AG20443 (cell line): ENCODE data around the gene OR9Q1.
"Not testable (repeated sequence)": the region's sequence is repeated elsewhere in the genome, so short reads cannot be mapped to it uniquely, and the experiment has no call there.

ENCODE experiments used
- DNase-seq: peaks from one replicate; pipeline ENCODE4 v3.0.0; 2012; ENCODE audit warnings: low spot score, mixed read lengths

Gene OR9Q1

DNA sequence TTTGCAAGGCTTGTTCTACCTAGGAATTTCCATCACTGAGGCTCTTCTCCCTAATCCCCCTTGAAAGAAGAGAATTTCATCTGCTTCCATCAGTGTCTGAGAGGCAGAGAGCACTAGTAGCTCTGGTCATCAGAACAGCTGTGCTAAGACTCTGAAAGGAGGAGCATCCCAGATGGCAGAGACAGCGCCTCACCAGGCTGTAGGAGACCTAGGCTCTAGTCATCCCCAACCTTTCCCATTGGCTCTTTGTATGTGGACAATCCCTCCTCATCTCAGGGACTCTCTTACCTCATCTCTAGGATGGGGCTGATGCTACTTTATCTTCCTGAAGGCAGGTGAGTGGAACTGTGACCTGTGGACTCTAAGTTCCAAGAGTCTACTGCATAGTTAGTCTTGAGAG lies 110.5 kb downstream of the OR9Q1 start:
- no peak for DNase-seq

DNA sequence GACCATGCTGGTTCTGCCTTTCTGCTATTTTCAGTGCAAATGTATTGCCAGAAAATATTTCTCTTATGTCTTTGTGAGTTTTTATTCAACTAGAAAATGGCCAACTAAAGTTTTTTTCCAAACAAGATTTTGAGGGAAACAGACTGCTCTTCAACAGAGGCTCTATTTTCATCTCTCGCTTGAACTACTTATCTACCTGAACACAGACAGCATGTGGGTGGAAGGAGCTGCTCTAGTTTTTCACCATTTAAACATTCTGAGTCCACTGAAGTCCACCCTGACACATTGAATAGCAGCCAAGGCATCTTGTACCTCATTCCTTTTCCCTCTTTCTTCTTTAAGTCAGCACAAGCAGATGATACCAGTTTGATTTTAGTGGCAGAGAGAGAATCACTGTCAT lies 111.5 kb downstream of the OR9Q1 start:
- DNase-seq: no peak

DNA sequence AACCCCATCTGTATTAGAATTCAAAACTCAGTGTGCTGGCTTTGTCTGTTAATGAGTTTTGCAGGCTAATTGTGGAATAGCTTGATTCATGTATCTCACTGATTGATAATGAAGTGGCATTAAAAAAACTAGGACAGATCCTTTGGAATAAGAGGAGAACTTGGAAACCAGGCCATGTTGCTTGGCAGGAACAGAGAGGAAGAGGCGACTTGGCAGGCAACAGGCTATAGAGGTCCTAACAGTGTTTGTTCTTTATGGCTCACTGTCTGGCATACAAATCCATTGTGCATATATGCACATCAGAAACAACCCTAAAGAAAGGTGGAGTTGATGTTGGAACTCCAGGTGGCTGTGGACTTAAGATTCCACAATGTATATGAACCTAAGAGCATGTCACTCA lies 119.1 kb downstream of the OR9Q1 start:
- no peak for DNase-seq

DNA sequence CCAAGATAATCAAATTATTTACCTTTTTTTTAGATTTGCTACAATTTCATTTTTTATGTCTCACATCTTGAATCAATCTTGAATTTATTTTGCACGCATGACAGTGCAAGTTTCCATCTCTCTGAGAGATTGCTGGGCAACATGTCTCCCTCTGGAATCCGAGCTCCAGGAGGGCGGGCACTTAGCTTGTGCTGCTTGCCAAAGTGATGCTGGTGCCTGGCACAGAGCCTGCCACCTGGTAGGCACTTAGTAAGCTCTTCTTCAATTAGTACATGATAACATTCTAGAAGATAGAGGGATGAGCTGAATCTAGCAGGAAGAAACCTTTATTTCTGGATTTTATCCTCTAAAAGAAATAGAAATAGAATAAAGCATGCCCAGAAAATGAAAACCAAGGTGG lies 129.1 kb downstream of the OR9Q1 start:
- no peak for DNase-seq

DNA sequence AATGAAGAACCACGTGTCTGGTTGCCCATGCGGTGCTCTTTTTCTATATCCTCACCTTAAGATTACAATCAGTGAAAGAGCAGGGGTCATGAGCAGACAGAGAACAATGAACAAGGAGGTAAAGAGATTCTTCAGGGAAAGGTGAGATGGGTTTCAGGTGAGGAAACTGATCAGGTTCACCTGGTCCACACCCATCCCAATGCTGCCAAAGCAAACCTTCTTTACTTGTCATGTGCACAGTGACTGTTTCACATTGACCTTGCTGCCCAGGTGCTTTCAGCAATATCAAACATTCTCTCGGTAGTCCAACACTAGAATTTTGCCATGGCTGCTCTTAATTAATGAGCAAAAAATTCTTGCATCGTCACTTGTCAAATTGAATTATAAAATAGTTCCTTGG lies 140.7 kb downstream of the OR9Q1 start:
- no peak for DNase-seq

DNA sequence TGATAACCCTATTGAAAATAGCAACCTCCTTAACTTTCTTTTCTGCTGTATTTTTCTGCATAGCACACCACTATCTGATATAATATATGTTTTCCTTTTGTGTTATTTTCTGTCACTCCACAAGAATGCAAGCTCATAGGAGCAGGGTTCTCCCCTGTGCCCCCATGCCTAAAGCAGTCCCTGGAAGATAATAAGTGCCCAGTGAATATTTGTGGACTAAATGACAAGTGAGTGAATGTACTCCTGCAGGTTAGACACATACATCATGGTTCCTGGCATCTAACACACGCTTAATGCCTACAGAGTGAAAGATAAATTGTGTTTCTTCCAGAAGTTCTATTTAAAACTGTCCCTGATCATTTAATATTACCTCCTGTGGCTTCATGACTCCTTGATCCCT lies 141.3 kb downstream of the OR9Q1 start:
- DNase-seq: no peak

DNA sequence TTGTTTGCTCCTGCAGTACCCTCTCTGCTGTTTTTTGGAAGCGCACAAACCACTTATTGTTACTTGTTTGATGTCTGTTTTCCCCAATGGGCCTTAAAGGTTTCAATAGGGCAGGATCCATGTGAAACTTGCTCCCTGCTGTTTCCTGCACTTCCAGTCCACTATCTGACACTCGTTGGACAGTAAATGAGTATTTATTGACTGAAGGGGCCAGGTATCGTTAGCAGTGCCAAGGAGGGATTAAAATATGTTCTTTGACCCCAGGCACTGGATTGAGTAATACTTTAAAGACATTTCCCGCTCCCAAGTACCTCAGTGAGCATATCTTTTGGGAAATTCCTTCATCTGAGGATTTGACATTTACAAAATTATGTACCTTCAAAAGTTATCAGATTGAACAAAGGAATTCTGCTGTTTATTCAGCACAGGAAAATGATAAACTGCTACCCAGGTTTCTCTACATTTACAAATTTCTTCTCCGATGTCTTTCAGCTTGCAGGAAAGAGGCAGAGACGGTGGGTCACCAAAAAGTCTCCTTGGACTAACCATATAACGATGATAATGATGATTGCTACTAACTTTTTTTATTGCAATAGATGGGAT lies 141.9 kb downstream of the OR9Q1 start:
- DNase-seq: no peak

DNA sequence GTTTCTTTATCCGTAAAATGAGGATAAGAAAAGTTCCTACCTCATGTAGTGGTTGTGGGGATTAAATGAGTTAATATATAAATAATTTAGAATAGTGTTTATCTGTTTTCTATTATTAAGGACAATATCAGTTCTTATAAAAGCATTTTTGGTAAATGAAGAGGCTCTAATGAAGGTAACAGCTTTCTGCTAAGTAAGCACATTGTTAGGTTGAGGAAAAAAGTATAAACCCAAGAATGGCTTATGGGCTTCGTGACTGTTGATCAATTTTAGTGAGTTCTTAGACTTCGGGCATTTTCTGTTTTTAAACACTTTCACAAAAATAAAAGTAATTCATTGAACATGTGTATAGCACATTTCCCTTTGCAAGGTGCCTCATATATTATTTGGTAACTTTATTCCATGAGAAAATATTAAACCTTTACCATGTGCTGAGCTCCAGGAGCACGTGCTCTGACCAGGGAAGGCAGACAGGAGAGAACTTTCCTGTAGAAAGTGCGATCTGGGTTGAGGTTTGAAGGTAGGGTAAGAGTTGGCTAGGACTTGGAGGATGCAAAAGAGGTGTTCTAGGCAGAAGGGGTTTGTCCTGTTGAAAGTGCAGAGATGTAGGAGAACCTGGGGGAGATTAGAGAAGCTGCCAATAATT lies 153.9 kb downstream of the OR9Q1 start:
- DNase-seq: no peak

DNA sequence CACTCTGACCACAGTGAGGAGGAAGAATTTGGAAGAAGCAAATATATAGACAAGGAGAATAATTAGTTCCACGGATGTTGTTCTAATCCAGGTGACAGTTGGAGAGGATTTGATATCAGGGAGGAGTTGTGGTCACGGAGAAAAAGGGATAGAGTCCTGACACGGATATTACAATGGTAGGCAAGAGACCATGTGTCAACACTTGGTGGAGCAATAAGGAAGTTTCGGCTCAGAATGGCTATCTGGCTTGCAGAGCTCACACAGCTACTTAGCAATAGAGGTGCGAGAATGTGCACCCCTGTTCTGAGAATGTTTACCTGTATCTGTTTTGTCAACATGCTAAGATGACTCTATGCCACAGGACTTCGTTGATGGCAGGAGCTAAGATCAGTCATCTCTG lies 154.8 kb downstream of the OR9Q1 start:
- DNase-seq: no peak

DNA sequence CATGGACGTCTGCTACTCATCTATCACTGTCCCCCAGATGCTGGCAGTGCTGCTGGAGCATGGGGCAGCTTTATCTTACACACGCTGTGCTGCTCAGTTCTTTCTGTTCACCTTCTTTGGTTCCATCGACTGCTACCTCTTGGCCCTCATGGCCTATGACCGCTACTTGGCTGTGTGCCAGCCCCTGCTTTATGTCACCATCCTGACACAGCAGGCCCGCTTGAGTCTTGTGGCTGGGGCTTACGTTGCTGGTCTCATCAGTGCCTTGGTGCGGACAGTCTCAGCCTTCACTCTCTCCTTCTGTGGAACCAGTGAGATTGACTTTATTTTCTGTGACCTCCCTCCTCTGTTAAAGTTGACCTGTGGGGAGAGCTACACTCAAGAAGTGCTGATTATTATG lies 156.0 kb downstream of the OR9Q1 start:
- DNase-seq: no peak

DNA sequence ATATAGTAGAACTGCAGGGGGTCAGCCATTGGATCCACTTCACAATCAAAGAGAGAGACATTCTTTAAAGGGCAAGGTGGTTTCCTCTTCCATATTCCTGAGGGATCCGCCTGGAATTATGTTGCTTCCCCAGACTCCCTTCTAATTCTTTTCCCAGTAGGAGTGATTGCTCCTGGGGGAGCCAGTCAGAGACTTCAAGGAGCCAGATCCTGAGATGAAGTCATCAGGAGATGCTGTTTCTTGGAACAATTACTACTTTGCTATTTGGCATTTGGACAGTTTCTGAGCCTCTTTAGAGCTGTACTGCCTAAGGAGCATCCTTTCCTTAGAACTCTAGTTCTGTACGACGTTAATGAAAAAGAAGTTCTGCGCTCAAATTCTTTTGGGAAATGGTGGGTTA lies 163.3 kb downstream of the OR9Q1 start:
- DNase-seq: no peak

DNA sequence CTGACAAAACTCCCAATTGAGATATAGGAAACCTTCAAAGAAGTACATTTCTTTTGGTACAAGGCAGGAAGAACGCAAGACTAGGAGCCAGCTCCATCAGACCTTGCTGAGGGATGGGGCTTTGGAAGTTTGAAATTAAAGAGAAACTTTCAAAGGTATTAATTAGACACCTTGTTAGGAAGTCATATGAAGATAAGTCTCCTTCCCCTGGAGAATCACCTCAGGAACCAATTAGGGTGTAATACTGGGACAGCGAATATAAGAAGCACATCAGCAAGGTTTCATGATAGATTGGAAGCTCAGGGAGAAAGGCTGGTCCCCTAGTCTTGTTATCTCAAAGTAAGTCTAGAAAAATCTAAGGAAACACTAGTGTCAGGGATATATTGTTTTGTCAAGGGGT lies 165.1 kb downstream of the OR9Q1 start, which contains the start of gene OR9Q2:
TSS of gene OR9Q2 (plus strand) at position 301 of the 400 bp plus-strand sequence. CDS start 1,421 bp downstream, outside the sequence.
- no peak for DNase-seq

DNA sequence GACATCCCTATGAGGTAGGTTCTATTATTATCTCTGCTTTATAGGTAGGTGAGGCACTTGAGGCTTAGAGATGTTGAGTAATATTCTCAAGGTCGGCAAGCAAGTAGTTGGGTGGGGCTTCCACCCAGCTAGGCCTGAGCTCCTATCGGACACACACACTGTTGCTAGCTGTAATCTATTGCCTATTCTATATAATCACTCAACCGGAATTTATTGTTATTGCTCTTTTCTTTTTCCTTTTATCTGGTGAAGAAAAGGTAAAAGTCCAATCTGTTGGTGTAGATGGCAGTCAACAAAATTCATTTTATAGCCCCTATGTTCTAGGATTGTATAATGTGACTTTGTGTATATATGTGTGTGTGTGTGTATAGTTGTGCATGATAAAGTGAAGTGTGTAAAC lies 168.5 kb downstream of the OR9Q1 start:
- DNase-seq: no peak

DNA sequence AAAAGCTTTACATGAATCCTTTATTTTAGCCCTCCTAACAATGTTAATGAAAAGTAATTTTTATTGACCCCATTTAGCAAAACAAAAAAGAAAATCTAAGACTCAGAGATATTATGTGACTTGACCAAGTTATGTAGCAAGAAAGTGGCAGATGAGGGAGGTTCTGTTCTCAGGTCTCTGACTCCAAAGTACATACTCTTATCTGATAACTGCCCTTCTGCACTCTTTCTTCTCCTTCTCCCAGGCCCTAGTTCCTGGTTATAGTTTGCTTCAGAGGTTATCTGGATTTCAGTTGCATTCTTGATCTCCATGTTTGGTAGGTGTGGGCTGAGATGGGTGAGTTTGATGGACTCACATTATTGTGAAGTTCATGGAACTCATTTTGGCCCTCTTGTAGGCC lies 169.7 kb downstream of the OR9Q1 start:
- DNase-seq: no peak

DNA sequence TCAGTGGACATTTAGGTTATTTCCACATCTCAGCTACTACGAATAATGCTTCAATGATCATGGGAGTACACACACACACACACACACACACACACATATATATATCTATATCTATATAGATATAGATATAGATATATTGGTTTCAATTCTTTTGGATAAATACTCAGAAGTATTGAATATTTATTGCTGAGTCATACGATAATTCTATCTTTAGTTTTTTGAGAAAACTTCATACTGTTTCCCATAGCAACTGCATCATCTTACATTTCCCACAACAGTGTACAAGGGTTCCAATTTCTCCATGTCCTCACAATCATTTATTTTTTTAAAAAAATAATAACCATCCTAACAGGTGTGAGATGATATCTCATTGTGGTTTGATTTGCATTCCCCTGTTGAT lies 172.3 kb downstream of the OR9Q1 start:
- no peak for DNase-seq

DNA sequence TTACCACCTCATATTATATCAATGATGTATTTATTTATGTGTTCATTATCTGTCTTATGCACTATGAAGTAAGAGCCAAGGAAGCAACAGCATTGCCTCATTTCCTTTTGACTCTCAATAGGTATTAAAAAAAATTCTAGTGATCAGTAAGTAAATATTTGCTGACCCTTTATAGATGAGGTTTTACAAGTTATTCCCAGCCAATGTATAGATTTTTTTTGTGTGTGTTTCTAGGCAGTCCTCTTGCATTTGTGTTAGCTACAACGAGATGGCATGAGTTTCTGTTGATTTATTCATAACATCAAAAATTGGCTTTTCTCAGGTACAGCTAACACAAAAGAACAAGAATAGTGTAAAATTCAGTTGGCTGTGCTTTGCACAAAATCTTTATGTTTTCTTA lies 175.6 kb downstream of the OR9Q1 start:
- no peak for DNase-seq

DNA sequence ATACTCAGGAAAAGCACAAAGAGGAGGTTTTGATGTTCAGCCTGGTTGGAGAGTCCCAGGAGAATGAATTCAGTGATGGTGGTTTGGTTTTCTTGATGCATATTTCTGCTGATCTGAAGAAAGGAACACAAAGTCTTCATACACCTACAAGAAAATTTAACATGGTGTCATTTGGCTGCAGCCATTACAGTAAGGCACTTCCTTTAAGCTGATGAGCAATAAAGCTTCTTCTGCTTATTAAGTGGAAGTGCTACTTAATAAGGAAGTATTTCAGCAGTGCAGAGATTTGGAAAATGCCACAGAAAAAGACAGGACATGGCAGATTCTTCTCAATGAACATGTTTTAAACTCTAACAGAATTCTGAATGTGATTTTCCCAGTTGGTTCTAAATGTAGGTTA lies 180.4 kb downstream of the OR9Q1 start, which contains the start of gene OR1S2:
TSS of gene OR1S2 (minus strand) at position 101 of the 400 bp plus-strand sequence. CDS start at position 101, 0 bp downstream.
- DNase-seq: no peak

DNA sequence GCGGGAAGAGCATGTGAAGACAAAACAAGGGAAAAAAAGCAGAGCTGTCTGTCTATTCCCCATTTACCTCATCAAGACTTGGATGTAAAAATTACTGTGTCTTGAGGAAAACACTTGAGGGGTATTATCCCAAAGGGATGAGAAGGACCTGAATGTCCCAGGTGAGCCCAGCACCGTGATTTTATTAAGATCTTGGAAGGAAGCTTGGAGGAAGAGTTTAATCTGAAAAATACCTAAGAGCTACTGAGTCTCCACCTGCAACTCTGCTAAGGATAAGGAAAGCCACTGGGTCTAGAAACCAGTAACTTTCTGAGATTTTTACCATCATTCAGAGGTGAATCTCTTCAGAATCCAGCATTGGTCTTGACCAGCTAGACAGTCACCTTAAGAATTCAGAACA lies 188.7 kb downstream of the OR9Q1 start, which contains the start of gene OR1S1:
TSS of gene OR1S1 (plus strand) at position 301 of the 400 bp plus-strand sequence.
- not testable (repeated sequence) for DNase-seq

DNA sequence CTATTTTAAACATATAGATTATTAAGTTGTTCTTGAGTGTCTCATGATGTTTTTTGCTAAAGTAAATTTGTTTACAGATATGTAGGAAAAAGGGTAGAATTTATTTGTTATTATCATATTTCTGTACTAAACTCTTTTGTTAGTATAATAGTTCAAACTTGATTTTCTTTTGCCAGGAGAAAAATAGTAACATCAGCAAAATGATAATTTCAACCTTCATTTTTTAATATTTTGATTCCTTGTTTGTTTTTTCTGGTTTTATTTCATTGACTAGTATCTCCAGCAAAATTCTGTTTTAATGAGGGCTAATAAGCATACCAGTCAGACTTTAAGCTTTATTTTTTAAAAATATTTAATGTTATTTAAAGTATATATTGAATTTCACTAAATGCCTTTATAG lies 192.8 kb downstream of the OR9Q1 start:
- DNase-seq: no peak

DNA sequence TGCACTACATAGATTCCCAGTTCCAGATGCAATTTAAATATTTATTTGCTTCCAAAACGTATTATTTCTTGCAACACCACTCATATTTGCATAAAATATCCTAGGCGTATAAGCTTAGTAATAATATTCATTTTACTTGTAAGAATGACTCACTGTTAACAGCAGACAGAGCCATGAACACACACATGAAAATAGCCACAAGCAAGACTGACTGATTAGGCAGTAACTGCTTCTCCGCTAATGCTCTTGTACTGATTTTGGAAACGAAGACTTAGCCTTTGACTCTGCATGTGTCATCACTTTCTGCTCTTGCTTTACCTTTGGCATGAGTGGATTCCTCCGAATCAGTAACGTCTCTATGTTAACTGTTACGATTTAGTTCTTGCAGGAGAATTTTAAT lies 199.0 kb downstream of the OR9Q1 start:
- no peak for DNase-seq

DNA sequence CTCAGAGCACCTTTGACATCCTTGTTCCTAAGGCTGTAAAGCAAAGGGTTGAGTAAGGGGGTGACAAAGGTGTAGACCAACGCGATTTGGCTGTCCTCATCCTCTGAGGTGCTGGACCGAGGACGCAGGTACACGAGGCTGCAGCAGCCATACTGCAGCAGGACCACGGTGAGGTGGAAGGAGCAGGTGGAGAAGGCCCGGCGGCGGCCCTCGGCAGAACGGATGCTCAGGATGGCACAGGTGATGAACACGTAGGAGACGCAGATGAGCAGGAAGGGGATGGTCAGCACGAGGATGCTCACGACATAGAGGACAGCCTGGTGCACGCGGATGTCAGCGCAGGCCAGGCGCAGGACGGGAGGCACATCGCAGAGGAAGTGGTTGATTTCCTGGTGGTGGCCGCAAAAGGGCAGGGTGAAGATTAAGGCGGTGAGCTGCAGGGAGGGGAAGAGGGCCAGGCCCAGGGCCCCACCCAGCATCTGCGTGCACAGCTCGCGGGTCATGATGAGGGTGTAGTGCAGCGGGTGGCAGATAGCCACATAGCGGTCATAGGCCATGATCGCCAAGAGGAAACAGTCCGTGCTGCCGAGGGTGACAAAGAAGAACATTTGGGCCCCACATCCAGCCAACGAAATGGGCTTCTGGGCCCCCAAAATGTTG lies 204.4 kb downstream of the OR9Q1 start:
- DNase-seq: no peak
